NCI-H748 (cell line): ENCODE data around the gene SLC12A4.
A peak's percentile ranks its signal among the peaks of the same experiment; 100 is the strongest.

ENCODE experiments used
- DNase-seq: peaks from one replicate; lab custom pipeline; 2025; ENCODE audit not compliant: unreplicated experiment; lab: John Stamatoyannopoulos, UW

Gene SLC12A4

GRCh38 chr16:67963662-67964321, 4.6 kb downstream of the SLC12A4 start:
- DNase-seq: peak; percentile 12

DNA sequence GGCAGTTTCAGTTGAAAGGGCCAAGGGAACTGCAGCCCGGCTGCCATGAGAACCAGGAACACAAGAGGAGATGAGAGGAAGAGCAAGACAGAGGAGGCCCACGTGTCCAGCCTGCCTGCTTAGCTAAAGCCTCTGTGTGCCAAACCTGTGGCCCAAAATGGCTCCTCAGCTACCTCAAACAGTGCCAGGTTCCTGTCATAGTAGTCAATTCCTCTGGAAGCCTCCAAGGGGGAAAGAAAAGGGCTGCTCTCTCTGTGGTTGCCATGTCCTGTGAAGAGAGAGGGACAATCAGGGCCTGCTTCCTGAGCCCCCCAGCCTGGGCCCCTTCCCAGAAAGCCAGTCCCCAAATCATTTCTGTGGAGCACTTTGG, 5.2 kb downstream of the SLC12A4 start:
- DNase-seq: no peak

GRCh38 chr16:67962135-67962534, 6.3 kb downstream of the SLC12A4 start:
- no peak for DNase-seq

- DNase-seq: peak; percentile 98
Measured at GRCh38 chr16:67961551-67961957, 6.9 kb downstream of the SLC12A4 start.

DNA sequence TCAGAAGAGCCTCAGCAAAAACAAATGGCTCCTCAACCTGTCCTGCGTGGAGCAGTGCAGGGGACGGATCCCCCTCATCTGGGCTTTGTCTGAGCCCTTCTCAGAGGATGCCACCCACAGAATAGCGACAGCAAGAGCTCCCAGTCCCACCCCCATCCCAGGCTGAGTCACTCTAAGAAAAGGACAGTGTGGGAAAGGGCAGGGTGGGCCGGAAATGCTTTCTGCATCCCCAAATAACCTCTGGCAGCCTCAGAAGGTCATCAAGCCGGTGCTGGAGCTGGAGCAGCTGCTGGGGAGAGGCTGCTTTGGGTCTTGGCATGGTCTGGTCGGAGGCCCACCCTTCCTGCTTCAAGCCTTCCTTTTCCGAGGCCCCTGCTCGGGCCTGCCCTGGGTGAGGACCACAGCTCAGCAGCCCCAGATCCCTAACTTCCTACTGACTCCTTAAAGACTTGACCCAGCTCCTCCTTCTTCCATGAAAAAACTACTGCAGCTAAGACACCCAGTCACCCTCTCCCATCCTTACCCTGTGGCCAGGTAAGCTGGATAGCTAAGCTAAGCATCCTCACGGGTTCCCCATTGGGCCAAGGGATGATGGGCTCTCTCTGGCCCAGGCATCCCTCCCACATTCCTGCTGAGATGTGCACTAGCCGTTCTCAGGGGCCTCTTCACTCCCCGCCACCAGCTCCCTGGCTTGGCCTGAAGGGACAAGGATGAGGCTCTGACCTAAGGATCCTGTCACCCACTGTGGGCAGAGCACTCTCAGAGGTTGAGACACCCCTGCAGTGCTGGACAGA, 8.7 kb downstream of the SLC12A4 start:
- DNase-seq: no peak

GRCh38 chr16:67957622-67958021, 10.8 kb downstream of the SLC12A4 start:
- no peak for DNase-seq

DNA sequence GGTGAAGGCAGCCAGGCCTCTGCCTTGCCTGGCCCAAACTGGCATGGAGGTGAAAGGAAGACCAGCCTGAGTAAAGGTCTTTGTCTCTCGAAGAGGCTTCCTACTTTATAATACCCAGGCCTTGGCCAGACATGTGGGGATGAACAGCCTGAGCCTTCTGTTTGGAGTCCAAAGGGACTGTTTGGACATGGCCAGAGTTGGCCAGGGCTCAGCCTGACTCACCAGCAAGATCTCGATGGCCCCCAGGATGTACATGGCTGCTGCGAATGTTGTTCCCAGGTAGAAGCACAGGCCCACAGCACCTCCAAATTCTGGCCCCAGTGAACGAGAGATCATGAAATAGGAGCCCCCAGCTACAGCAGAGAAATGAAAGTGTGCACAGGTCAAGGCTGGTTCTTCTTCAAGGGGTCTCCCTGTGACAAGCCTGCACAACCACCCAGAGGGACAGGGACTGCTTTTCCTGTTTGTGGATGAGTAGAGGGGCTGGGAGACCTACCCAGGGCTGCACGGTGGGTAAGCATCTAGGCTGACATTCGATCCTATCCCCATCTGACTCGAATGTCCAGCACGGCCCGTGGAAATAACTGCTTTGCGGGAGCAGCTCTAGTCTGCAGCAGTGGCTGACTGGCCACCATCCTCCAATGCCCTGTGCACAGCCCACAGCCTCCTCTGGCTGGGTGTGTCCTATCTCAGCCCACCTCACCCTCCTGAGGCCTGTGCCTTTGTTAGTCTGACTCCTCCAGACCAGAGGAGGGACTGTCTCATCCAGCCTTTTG, 13.8 kb downstream of the SLC12A4 start:
- no peak for DNase-seq

GRCh38 chr16:67953641-67954375, 14.6 kb downstream of the SLC12A4 start:
- DNase-seq: no peak

DNA sequence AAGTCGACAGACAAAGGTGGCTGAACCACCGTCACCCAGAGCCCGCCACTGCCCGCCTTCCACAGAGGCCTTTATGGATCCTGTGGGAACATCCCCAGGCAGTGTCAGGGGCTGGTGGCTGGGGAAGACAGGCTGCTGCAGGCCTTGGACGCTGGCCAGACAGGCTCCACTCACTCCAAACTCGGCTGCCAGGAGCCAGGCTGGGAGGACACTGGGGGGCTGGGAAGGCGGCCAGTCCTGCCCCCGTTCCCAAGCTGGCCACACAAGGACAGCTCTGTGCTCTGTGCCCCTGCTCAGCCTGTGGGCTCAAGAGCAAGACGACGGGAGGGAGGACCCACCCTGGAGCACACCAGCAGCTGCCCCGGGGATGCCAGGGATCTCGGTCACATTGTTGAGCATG, 17.0 kb downstream of the SLC12A4 start:
- DNase-seq: no peak

DNA sequence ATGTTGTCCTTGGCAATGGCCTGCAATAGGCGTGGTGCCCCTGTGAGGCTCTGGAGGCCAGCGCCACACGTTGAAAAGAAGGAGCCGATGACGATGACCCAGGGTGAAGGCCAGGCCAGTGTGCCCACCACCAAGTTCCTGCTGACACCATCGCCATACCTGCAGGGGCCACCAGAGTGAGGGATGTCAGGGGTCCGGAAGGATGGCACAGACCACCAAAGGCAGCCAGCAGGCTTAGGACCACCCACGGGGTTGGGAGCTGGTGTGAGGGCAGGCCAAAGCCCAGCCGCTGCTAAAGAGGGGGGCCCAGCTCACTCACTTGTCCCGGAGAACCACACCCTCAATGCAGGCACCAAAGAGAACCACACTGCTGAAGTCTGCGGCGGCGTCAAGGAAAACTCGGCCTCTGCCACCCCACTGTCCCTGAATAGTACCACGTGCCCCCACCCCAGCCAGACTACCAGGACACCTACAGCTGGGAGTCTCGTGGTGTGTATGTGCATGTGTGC, 18.0 kb downstream of the SLC12A4 start:
- no peak for DNase-seq

DNA sequence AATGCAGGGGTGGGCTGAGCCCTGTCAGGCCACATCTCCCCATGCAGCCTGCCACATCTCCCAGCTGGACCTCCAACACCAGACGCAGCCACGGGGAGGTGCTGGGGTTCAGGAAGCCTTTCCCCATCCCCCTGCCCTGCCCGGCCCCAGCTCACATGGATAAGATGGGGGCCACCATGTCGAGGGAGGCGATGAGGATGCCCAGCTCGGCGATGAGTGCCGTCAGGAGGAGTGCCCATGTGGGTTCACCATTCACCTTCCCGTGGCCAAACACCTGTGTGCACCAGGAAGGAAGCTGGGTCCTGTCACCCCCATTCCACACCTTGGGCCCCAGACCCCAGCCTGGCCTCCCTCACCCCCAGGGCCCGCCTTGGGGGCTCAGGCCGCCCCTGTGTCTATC, 18.8 kb downstream of the SLC12A4 start:
- DNase-seq: no peak

DNA sequence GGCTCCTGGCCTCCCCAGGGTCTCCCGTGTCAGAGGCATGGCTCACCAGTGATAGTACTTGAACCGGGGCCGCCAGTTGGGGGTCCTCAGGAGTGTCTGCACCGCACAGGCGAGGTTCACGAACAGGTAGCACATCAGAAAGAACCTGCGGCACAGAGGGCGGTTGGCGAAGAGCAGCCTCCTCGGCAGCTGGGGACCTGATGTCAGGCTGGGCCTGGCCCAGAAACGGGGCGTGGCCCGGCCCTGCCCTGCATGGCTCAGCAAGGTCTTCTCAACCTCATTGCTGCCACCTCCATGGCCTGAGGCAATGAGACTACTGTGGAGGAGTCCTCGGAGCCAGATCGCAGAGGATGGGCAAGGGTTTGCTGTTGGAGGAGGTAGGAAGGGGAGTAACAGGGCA, 20.4 kb downstream of the SLC12A4 start:
- no peak for DNase-seq

GRCh38 chr16:67946966-67947558, 21.4 kb downstream of the SLC12A4 start:
- no peak for DNase-seq

DNA sequence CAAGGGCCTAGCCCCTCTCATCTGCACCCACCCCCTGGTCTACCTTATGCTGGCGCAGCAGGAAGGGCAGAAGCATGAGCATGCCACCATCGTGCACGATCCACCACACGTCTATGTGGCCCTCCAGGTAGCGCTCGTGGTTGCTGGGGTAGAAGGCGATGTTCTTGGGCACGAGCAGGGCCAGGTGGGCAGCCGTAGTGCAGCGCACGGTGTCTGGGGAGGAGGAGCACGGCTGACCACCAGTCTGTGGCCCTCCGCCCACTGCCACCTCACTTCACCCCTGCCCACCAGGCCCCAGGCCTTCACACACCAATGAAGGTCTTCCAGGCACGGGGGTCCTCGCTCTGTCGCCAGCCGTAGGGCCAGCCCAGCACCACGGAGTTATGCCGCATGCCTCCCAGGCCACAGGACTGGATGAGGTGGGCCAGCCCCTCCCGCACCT, 22.3 kb downstream of the SLC12A4 start:
- DNase-seq: no peak

DNA sequence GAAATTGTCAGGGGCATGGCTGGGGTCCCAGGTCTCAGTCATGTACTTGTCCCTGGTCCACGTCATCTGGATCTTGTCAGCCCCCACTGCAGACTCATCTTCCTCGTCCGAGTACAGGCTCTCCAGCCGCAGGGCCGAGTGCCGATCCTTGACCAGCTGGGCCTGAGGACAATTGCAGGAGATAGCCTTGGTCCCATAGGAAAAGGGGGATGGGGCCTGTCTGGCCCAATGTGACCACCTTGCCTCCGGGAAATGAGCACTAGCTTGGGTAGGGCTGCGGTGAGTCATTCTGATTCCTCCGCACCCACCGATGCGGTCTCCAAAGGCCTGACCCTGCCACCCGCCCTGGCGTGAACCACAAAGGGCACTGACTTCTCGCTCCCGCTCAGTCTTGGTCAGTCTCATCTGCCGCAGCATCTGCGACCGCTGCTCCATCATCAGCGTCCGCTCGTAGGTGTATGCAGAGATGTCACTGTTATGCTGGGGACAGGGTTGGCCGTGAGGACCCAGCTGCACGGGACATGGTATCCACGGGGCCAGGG, 23.0 kb downstream of the SLC12A4 start:
- no peak for DNase-seq

- no peak for DNase-seq
Measured at GRCh38 chr16:67944690-67945391, 23.6 kb downstream of the SLC12A4 start.

- no peak for DNase-seq
Measured at GRCh38 chr16:67943619-67944504, 24.6 kb downstream of the SLC12A4 start, which contains the start of gene LCAT. Gene LCAT, minus strand, starts transcription at chr16:67944120. Its CDS starts 19 bp downstream, at chr16:67944101.

DNA sequence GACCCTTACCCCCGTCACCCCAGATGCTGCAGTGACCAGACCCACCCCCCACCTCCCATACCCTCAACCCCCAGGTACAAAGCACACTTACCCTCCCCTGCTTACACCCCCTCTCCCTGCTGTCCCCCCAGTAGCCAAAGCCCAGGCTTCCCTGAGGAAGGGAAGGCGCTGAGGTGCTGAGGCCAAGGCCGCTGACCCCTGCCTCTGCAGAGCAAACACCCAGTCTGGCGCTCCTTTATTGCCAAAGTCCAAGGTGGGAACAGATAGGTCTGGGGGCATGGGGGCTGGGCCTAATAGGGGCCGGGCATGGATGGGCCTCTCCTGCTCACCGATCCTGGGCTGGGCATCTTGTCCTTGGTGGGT, 25.2 kb downstream of the SLC12A4 start:
- DNase-seq: no peak
